SIG-M5 treated with dmso at 0.1 percent for 504 hours (cell line): Measurements from ENCODE around the gene MSGN1.
A peak's percentile ranks its signal among the peaks of the same experiment; 100 is the strongest.

Experiments
- DNase-seq: peaks from one replicate; lab custom pipeline; 2025; ENCODE audit not compliant: unreplicated experiment; lab: John Stamatoyannopoulos, UW

MSGN1 gene, protein sequence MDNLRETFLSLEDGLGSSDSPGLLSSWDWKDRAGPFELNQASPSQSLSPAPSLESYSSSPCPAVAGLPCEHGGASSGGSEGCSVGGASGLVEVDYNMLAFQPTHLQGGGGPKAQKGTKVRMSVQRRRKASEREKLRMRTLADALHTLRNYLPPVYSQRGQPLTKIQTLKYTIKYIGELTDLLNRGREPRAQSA

DNA sequence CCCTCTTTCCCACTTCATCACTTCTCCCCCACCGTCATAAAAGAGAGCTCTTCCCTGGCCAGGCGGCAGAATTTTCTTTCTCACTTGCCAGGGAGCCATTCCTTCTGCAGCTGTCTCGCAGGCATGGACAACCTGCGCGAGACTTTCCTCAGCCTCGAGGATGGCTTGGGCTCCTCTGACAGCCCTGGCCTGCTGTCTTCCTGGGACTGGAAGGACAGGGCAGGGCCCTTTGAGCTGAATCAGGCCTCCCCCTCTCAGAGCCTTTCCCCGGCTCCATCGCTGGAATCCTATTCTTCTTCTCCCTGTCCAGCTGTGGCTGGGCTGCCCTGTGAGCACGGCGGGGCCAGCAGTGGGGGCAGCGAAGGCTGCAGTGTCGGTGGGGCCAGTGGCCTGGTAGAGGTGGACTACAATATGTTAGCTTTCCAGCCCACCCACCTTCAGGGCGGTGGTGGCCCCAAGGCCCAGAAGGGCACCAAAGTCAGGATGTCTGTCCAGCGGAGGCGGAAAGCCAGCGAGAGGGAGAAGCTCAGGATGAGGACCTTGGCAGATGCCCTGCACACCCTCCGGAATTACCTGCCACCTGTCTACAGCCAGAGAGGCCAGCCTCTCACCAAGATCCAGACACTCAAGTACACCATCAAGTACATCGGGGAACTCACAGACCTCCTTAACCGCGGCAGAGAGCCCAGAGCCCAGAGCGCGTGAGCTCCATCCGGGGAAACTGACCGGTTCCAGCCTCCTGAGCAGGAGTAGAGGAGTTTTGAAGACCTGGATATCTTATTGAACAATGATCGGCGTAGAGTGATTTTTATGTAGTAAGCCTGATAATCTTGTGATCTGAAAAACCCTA lies at the start of gene MSGN1:
Gene MSGN1, plus strand, starts transcription at position 65 of the 850 bp plus-strand sequence. Its CDS starts 59 bp downstream, at position 124.
- no peak for DNase-seq

DNA sequence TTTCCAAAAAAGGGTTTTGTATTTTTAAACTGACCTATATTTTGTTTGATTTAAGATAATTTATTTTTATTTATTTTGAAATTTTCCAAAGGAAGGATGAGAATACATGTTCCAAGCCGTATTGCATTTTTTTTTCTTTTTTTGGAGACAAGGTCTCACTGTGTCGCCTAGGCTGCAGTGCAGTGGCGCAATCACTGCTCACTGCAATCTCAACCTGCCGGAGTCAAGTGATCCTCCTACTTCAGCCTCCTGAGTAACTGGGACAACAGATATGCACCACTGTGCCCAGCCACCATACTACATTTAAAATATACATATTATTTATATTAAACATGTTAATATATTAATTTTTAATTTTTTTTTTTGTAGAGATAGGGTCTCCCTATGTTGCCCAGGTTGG lies 47.4 kb upstream of the MSGN1 start:
- DNase-seq, result no peak

DNA sequence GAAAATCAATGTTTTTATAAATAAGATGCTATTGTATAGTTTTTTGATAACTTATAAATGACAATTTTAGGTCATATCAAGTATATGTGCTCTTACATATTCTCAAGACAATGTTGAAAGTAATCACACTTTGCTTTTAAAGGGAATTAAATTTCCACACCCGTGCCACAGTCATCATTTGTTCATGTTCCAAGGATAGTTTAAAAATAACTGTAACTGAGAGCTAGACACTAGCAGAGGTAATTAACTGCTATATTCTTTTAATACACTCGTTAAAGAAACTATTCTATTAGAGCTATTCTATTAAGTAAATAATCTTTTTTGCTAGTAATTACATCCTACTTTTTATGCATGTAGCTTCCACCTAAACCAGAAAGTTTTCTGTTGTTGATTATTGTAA lies 44.3 kb upstream of the MSGN1 start:
- no peak for DNase-seq

DNA sequence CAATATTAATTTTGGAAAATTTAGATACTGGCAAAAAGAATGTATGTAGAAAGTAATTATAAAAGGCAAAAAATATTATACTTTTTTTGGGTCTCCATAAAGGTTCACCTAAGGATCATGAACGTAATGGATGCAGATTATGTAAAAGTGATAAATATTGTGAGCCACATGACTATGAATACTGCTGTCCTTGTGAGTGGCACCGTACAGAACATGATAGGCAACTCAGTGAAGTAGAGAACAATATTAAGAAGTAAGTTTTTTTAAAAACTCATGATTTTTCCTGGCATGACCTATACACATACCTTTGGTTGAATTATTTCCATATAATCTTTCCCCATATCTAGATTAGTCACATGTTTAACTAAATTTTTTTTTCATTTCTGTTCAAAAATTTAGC lies 43.7 kb upstream of the MSGN1 start:
- DNase-seq, result no peak

DNA sequence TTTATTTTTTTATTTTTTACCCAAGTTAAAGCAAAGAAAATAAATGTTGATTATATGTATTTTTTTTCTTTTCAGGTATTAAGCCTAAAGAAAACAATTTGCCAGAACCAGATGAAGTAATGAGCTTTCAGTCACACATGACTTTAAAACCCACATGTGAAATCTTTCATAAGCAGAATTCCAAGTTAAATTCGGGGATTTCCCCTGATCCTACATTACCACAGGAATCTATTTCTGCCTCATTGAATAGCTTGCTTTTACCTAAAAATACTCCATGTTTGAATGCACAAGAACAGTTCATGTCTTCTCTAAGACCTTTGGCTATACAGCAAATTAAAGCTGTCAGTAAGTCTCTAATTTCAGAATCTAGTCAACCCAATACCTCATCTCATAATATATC lies 35.7 kb upstream of the MSGN1 start:
- DNase-seq, result no peak

DNA sequence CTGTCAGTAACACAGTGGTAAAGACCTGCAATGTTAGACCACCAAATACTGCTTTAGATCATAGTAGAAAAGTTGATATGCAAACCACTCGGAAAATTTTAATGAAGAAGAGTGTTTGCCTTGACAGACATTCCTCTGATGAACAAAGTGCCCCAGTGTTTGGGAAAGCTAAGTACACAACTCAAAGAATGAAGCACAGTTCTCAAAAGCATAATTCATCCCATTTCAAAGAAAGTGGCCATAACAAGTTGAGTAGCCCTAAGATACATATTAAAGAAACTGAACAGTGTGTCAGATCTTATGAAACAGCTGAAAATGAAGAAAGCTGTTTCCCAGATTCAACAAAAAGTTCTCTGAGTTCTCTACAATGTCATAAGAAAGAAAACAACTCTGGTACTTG lies 34.8 kb upstream of the MSGN1 start:
- no peak for DNase-seq

DNA sequence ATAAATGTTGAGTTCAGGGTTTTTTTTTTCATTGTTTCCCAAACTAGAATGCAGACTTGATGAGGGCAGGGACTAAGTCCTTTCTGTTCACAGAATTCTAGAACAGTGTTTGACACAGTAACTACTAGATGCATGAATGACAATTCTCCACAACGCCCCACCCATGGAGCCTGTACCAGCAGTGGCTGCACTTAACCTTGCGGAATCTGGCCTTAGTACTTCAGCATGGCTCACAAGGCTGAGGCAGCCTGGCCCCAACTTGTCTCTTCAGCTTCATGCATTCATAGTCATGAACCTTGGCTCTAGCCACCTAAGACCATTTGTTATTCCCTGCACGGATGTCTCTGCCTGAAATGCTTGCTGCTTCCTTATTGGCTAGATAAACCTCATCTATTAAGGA lies 29.5 kb upstream of the MSGN1 start:
- DNase-seq, result no peak

DNA sequence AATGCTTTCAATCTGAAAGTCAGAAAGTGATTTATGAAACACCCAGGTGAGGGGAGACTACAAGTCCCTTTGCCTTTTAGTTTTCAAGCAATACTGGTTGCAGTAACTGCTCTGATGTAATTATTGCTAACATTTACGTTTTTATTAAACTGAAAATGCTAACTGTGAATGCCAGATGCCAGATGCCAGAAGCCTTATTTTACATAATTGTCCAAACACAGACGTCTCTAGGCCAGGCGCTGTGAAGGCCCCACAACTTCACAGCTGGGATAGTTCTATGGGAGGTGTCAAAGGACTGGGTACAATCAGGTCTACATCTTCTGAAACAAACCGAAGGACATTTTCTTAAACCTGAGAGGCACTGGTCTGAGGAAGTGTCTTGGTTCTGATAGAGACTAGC lies 27.5 kb upstream of the MSGN1 start:
- no peak for DNase-seq

DNA sequence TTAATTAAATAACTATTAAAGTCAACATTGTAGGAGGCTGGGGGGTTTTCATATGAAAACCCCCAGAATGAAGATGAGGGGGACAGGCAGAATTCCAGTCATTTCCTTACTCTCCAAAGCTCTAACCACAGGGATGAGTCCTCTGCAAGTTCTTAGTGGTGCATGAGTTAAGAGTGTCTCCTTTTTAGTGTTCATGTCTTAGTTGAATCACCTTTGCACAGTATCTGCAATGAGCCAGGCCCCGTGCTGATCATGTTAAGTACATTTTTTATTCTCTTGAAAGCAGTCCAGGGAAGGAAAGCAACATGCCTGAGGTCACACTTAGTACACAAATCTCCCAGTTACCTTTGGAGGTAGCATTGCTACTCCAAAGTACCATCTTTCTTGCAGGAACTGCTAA lies 25.7 kb upstream of the MSGN1 start:
- DNase-seq, result no peak

DNA sequence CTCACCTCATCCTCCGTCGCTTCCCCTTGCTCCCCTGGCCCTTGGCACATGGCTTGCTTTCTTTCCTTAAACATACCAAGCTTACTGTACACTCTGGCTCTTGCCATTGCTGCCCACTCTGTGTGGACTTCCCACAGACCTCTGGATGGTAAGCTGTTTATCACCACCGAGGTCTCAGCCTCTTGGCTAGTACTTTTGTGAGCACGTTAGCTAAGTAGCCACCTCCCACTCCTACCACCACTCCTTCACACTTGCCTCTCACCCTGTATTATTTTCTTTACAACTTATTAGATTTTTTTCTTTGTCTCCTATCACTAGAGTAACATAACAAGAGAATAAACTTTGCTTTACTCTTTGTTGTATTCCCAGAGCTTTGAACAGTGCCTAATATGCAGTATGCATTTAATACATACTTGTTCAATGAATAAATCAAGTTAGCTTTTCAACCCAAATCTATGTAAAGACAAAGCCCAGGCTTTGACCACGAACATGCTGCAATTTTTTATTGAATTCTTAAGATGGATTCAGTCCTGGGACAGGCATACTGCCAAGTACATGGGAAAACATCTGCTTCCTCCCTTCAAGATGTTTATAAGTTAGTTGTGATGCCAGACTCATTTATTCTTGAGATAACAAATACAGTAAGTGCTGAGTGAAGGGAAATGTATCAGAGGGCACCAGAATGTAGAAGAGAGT lies 25.0 kb upstream of the MSGN1 start:
- DNase-seq, result no peak

DNA sequence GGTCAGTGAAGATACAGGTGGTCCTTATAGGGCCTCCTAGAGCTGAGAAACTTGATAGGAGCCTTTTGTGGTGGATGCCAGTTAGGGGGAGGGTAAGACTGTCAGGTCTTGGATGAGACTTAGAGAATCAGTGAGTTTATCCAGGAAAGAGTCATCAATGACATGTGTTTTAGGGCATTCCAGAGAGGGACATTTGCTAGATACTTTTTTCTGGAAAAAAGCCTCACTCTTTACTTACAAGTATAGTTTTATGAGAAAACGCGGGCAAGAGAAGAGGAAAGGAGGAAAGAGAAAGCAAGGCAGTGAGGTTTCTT lies 24.5 kb upstream of the MSGN1 start:
- no peak for DNase-seq

DNA sequence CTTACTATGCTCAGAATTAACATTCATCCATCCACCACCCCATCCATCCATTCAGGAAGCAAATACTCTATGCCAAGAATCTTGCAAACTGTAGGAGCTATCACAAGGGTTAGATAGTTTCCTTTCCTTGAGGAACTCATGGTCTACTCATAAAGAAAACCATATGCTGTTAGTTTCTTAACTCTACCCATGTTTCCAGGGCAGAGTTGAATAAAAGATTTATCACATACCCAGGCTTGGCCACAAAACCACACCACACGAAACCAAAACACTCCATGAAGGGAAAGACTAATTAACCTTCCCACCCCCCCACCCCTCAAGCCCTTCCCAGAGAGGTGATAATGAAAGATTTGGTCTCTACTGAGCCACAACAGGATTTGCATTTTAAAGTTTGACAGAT lies 23.7 kb upstream of the MSGN1 start:
- DNase-seq, result no peak

DNA sequence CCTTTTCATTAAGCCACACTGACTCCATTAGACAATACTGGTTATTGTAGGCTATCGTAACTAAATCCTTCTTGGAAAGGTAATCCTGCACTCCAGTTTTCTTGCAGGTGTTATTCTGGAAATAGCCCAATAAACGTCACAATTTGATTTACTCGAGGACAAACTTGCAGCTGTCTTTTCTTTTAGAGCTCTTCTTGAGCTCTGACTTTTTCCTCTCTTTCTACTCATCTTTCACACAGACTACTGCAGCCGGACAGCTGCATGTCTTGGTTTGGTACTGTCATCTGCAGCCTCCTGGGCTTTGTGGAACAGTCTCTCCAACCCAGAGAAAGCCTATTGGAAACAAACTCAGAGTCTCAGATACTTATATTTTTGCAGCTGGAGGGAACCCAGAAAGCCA lies 23.0 kb upstream of the MSGN1 start:
- DNase-seq, result no peak

DNA sequence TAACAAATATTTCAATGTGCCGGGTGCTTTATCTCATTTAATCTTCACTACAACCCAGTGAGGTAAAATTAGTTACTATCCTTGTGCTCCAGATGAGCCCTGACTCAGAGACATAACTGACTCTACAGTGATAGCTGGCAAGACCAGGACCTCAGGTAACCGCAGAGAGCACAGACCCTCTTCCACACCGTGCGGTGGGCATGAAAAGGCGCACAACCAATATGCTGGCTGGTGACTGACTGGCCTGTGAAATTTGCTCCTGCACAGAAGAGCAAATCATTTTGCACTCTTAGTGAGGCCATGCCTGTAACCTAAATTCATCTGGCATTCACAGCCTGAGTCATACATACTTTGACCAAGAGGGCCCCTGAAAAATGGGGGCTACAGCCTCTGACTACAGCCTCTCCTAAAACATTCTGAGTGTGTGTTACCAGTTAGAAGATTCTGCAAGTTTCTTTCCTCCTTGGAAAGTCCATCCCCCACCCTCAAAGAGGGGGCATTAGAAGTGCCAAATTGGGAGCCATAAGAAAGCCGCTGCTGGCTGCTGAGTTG lies 22.4 kb upstream of the MSGN1 start:
- DNase-seq, result no peak

DNA sequence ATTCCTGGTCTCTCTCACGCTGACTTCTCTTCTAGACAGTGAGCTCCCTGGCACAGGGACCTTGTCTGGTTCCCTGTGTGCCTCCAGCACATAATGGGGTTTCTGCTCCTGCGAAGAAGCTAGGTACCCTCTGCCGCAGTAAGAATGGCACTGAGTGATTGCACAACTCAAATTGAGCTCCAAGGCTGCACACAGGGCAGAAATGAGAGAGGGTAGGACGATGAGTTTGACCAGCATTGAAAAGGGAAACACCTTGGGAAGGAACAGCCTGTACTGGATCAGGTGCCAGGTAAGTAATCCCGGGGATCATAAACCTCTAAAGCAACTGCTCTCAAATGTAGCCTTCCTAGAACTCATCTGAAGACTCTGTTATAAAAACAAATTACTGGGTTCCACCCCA lies 21.0 kb upstream of the MSGN1 start:
- DNase-seq, result no peak

DNA sequence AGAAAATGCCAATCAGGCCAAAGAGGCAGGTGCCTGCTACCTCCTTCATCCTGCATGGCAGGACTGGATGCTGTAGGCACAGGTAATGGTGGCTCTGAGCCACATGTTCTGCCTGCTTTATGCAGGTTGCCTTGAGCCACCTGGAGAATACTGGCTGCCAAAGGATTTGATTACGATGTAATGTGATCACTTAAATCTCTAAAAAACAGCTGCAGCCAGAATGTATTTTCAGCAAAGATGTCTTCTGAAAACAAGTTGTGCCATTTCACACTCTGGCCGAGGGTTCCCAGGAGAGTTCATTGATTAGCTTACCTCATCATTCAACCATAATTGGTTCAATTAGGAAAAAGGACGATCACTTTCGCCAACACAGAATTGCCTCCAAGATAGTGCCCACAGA lies 17.9 kb upstream of the MSGN1 start:
- DNase-seq, result no peak

DNA sequence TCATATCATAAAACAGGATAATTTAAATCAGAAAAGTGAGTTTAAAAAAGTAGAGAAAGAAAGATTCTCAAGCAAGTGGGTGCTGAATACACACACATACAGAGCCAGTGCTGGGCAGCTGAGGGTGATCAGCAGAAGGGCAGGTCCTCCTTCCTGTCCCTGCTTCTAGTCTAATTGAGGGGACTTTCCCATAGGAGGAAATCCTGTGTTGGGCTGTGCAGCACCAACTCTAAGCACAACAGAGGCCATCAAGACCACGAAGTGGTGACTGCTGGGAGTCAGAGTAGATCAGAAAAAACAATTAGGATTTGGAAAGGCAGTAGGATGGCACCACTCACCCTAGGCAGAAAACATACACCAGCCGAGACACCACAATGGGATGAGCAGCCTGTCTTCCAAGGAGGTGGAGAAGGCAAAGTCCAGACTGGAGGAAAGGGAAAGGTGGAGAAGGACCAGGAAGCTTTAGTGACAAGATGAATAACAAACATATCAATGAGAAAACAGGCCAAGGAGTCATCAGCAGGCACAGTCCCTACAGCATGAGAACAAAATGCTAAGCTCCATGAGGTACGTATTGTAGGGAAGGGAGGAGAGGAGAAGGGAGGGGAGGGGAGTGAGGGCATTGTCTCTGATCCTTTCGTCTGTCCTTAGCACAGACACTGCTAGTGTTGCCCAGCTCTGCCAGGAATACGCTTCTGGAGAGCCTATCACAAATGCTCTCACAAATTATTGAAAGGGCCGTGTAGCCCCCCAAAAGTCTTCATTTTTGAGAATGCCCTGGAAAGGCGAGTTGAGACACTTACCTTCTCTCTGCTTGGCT lies 16.7 kb upstream of the MSGN1 start:
- no peak for DNase-seq

DNA sequence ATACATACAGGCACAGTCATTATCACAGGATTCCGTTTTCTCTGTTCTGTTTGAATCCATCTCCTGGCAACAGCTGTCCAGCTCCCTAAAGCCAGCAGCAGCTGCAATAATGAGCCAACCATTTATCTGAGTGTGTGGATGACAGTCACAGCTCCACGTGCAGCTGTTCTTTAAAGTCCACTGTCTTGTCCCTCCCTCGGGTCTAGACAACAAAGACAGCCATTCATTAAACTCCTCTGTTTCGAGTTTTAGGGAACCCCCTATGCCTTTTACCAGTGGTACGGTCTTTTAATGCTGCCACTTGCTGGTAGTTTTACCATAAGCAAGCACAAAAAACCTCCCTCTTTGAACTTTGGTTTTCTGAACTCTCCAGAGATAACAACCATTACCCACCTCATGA lies 16.0 kb upstream of the MSGN1 start:
- DNase-seq, result no peak

DNA sequence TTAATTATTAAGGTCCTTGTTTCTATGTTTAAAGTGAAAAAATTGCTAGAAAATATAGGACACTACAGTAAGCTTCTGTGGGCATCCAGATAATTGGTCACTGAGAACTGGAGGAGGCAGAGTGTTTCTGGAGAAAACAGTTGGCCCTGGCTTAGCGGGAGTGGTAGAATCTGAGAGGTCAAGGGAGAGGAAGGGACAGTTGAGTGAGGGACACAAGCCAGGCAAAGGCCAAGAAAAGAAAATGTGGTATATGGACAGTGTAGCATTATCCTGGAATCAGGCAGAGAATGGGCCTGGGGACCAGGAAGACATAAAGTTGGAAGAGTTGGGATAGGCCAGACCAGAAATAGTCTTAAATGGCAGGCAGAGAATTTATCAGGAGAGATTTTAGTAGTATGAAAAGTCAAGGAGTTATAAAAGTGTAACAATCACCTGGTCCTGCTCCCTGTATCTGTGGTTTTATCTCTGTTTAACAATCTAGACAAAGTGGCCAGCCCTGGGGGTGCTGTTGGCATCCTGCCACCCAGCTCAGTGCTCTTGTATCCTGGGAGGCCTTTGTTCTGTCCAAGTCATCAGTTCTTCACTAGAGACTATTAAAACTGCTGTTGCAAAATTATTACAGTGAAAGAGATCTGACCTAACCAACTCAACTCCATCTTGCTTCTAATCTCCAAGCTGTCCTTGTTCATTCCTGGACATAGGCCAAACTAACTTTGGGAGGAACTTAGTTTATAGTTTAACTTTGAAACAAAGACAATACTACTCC lies 15.4 kb upstream of the MSGN1 start:
- DNase-seq, result no peak

DNA sequence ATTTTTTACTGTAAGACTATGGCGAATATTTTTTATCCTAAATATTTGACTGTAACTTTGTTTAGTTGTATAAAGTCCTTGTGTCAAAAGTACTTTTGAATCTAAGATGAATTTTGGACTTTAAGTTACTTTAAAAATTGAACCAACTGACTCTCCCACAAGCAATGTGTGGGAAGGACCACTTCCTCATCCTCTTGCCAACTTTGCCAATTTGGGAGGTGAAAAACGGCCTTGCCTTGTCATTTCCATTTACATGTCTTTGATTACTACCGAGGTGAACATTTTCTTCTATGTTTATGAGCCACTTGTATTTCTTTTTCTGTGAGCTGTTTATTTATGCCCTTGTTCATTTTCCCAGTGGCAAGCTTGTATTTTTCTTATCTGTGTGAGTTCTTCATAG lies 12.8 kb upstream of the MSGN1 start:
- DNase-seq, result no peak

DNA sequence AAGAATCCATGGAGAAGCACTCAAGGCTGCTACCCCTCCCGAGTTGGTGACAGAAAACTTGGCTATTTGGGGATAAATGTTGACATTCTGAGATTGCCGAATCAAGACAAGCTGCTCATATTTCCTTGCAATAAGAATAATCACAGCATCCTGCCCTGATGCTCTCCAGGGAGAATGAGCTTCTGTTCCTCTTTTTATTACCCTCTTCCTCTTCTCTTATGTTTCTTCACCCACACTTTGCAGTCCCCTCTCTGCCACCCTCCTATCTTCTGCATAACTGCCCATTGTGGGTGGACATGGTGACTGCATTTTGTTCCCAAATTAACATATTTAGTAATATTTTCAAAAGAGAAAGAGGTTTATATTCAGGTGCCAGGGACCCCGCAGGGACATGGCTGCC lies 11.9 kb upstream of the MSGN1 start:
- DNase-seq, result peak; percentile 87
